A549 (cell line): Measurements from ENCODE around the gene DCAF5. TPM values are rescaled to one million over a fixed set of nuclear protein-coding genes. Genes with fewer than 3 reads are reported as not detected.

Source experiments
- ATAC-seq, 2 experiments: fragments of 200-7000 bp in 1 of 2; fragments of >200 bp in 1 of 2; cut with Nextera tagmentation in 1 of 2; cut with Tn5 transposase in 1 of 2; 3 replicates each; pipeline versions ENCODE4 v1.8.0 to v1.9.1; 2018 to 2020; ENCODE audit warnings: mild to moderate bottlenecking in 1 of 2, moderate library complexity in 1 of 2
- CTCF ChIA-PET: fragments of 300-600 bp; sonication (Branson Sonifier 250); formaldehyde crosslinking; extraction: SDS; loops from one replicate; lab custom pipeline; 2021; ENCODE audit warnings: antibody characterized with exemption, inconsistent platforms; lab: Yijun Ruan, JAX
- POLR2A ChIA-PET: fragments of 350-600 bp; formaldehyde crosslinking; extraction: SDS; loops from one replicate; lab custom pipeline; 2021; ENCODE audit warnings: antibody characterized with exemption, inconsistent platforms; lab: Yijun Ruan, JAX
- DNase-seq, 2 experiments: peaks; one replicate each; pipeline versions ENCODE4 v3.0.0 to v3.0.0-alpha.2; 2011 to 2016; ENCODE audit warnings: low read depth in 1 of 2, low spot score in 1 of 2
- FAIRE-seq: peaks from 2 replicates; lab custom pipeline; 2011; peaks lifted over from hg19 to GRCh38; lab: Jason Lieb, UNC
- H3K27ac ChIP-seq, 2 experiments: fragments of >200 bp; sonication (Bioruptor Twin); formaldehyde crosslinking; 3 replicates each; pipeline ENCODE4 v1.5.1; 2016 to 2017
- H3K4me1 ChIP-seq: fragments of >200 bp; sonication (Bioruptor Twin); formaldehyde crosslinking; 3 replicates; pipeline ENCODE4 v1.6.1; 2016
- H3K4me2 ChIP-seq: fragments of >200 bp; sonication (Bioruptor Twin); formaldehyde crosslinking; 3 replicates; pipeline ENCODE4 v1.6.1; 2016
- H3K4me3 ChIP-seq: fragments of >200 bp; sonication (Bioruptor Twin); formaldehyde crosslinking; 3 replicates; pipeline ENCODE4 v1.5.1; 2016
- H3K9me3 ChIP-seq: fragments of >200 bp; sonication (Bioruptor Twin); formaldehyde crosslinking; 3 replicates; pipeline ENCODE4 v1.6.1; 2016
- BCL3 ChIP-seq: fragments of >200 bp; sonication (Bioruptor Twin); formaldehyde crosslinking; IDR thresholded peaks from 3 replicates; pipeline ENCODE4 v1.6.1; 2016
- BHLHE40 ChIP-seq: IDR thresholded peaks from 2 replicates; pipeline ENCODE4 v1.6.1; 2012; ENCODE audit warnings: low read depth, low read length, inconsistent platforms
- CEBPB ChIP-seq, 2 experiments: fragments of >200 bp in 1 of 2; sonication (Bioruptor Twin) in 1 of 2; formaldehyde crosslinking in 1 of 2; IDR thresholded peaks; 2 replicates each; pipeline ENCODE4 v1.6.1; 2012 to 2016
- CTCF ChIP-seq: fragments of >200 bp; sonication (Bioruptor Twin); formaldehyde crosslinking; IDR thresholded peaks from 3 replicates; pipeline ENCODE4 v1.5.1; 2016
- ESRRA ChIP-seq: fragments of 150-350 bp; IDR thresholded peaks from 2 replicates; pipeline ENCODE4 v1.6.1; 2014; ENCODE audit warnings: mild to moderate bottlenecking, low read length, borderline replicate concordance
- HOXB5 ChIP-seq: fragments of 250-450 bp; sonication (Bioruptor Pico); IDR thresholded peaks from 2 replicates; pipeline ENCODE4 v1.5.0; 2020; ENCODE audit warnings: mild to moderate bottlenecking, moderate library complexity
- JUNB ChIP-seq: fragments of >200 bp; sonication (Bioruptor Twin); formaldehyde crosslinking; IDR thresholded peaks from 2 replicates; pipeline ENCODE4 v1.6.1; 2016
- NPAS2 ChIP-seq: fragments of 250-450 bp; sonication (Bioruptor Pico); IDR thresholded peaks from 2 replicates; pipeline ENCODE4 v1.8.0; 2022; ENCODE audit warnings: mild to moderate bottlenecking, moderate library complexity, borderline replicate concordance
- PHF8 ChIP-seq: fragments of 200-600 bp; sonication (generic); IDR thresholded peaks from 2 replicates; pipeline ENCODE4 v1.6.1; 2016; ENCODE audit warnings: low read depth, mild to moderate bottlenecking, antibody characterized with exemption, moderate library complexity, borderline replicate concordance
- RARB ChIP-seq: fragments of 250-450 bp; sonication (Bioruptor Pico); IDR thresholded peaks from 2 replicates; pipeline ENCODE4 v1.8.0; 2021; ENCODE audit warnings: mild to moderate bottlenecking, moderate library complexity
- ZFP36 ChIP-seq: fragments of 450-650 bp; IDR thresholded peaks from 2 replicates; pipeline ENCODE4 v1.6.1; 2014; ENCODE audit warnings: borderline replicate concordance; ENCODE audit not compliant: partially characterized antibody
- ZSCAN20 ChIP-seq: fragments of 250-450 bp; sonication (Bioruptor Pico); IDR thresholded peaks from 2 replicates; pipeline ENCODE4 v1.8.0; 2022; ENCODE audit warnings: mild to moderate bottlenecking, moderate library complexity
- WGBS: methylation state at CpG from one replicate; pipeline ENCODE4 v1.1.6; 2017; ENCODE audit errors: missing lambda C conversion rate; 5-methylcytosine and 5-hydroxymethylcytosine counted together
- polyA plus RNA-seq, 4 experiments: library from polyadenylated mRNA; depleted of rRNA in 3 of 4; stranded (reverse); fragments of >200 nt; fragmentation: RNase III in 1 of 4; extraction: RNeasy Plus Mini Kit Qiagen cat#74134 plus additional on column Dnase treatment in 1 of 4; gene quantifications; 2 replicates in 3 of 4; 3 replicates in 1 of 4; pipeline ENCODE4 v1.2.3, GENCODE V29; 2011 to 2017
- small RNA-seq, 6 experiments: library from RNA; depleted of rRNA; stranded (forward); fragments of <200 nt; gene quantifications; one replicate each; pipeline ENCODE3, GENCODE V24; 2012

DCAF5 gene
- polyA plus RNA-seq, 2 of the 4 experiments (the other 2 are of a cell fraction), result 14.3 to 23.7 TPM

GRCh38 chr14:69001375-69001774, 151.5 kb downstream of the DCAF5 start:
- H3K9me3 ChIP-seq, result no peaks in the 10 kb centered on the region
- FAIRE-seq, result no peak
- peaks cover 18% of the 10 kb centered on the region for H3K4me1 ChIP-seq
- H3K4me2 ChIP-seq, result no peak overlapping the region
- no peak overlapping the region for H3K27ac ChIP-seq
- TF ChIP-seq ZFP36, result no peak
- TF ChIP-seq NPAS2, result no peak
- no peak for TF ChIP-seq RARB (CRISPR knock-in tag)
- TF ChIP-seq BCL3, result no peak
- TF ChIP-seq HOXB5, result no peak
- no peak for TF ChIP-seq CTCF
- no peak for TF ChIP-seq CEBPB (IDR thresholded peaks at IDR 0.05)
- no peak for TF ChIP-seq ZSCAN20
- no peak for TF ChIP-seq ESRRA
- TF ChIP-seq PHF8, result no peak
- TF ChIP-seq BHLHE40, result no peak
- no peak for TF ChIP-seq JUNB
- ChIA-PET CTCF (interaction anchor here (0.9 to 7.6 kb wide), 7 partner anchors 12 to 138 kb away, joined by 3 to 48 read pairs (median 4); no protein-coding TSS in a partner anchor), POLR2A (no interaction called here)
- no peak overlapping the region for H3K4me3 ChIP-seq
- 84% methylated on average over 2 of the region's 2 CpGs for WGBS
- no peak for ATAC-seq
- DNase-seq, result no peak

Small RNA genes lying within 50 kb of the gene (small RNA-seq; reads per million reads assigned to genes)
- gene RF00019 (0 reads per million in 6 experiments), gene RPS29P1 (0 to 0.43 (median 0) reads per million in 6 experiments)

Other genes starting within 250 kb of the DCAF5 start
- gene ACTN1, start 173.8 kb downstream of the DCAF5 start, polyA plus RNA-seq (2011; rRNA removed), result 207 and 208 TPM in 2 replicates
- gene ACTN1, start 173.8 kb downstream of the DCAF5 start, polyA plus RNA-seq (2017; fragmentation: RNase III; extraction: RNeasy Plus Mini Kit Qiagen cat#74134 plus additional on column Dnase treatment), result 245 to 269 TPM (median 252 TPM) in 3 replicates
- gene EXD2, start 38.4 kb upstream of the DCAF5 start, polyA plus RNA-seq (2011; rRNA removed), result 22.1 and 22.3 TPM in 2 replicates
- 11.3 to 15.5 TPM (median 13.9 TPM) in 3 replicates for gene EXD2, start 38.4 kb upstream of the DCAF5 start, polyA plus RNA-seq (2017; fragmentation: RNase III; extraction: RNeasy Plus Mini Kit Qiagen cat#74134 plus additional on column Dnase treatment)
- 2.3 and 2.8 TPM in 2 replicates for gene GALNT16, start 107.0 kb upstream of the DCAF5 start, polyA plus RNA-seq (2011; rRNA removed)
- gene GALNT16, start 107.0 kb upstream of the DCAF5 start, polyA plus RNA-seq (2017; fragmentation: RNase III; extraction: RNeasy Plus Mini Kit Qiagen cat#74134 plus additional on column Dnase treatment), result 2.6 to 3.9 TPM (median 3.4 TPM) in 3 replicates
- gene ERH, start 245.2 kb upstream of the DCAF5 start, polyA plus RNA-seq (2011; rRNA removed), result 302 and 377 TPM in 2 replicates
- 538 to 588 TPM (median 562 TPM) in 3 replicates for gene ERH, start 245.2 kb upstream of the DCAF5 start, polyA plus RNA-seq (2017; fragmentation: RNase III; extraction: RNeasy Plus Mini Kit Qiagen cat#74134 plus additional on column Dnase treatment)
- 116 and 125 TPM in 2 replicates for gene SLC39A9, start 245.6 kb upstream of the DCAF5 start, polyA plus RNA-seq (2011; rRNA removed)
- 40.6 to 42.1 TPM (median 41.7 TPM) in 3 replicates for gene SLC39A9, start 245.6 kb upstream of the DCAF5 start, polyA plus RNA-seq (2017; fragmentation: RNase III; extraction: RNeasy Plus Mini Kit Qiagen cat#74134 plus additional on column Dnase treatment)